HFFc6 (cell line): ENCODE data around the gene MAGOH. TPM values are rescaled to one million over a fixed set of nuclear protein-coding genes. Genes with fewer than 3 reads are reported as not detected.

Source experiments
- DNase-seq: peaks from one replicate; pipeline ENCODE4 v3.0.0-alpha.2; 2018
- H3K27ac Mint-ChIP-seq: 2 replicates; pipeline ENCODE4 v1.8.0; 2020; ENCODE audit warnings: mild to moderate bottlenecking, mixed read lengths
- H3K27me3 Mint-ChIP-seq: 2 replicates; pipeline ENCODE4 v1.8.0; 2021; ENCODE audit warnings: mild to moderate bottlenecking, moderate library complexity, mixed read lengths; ENCODE audit not compliant: insufficient read depth
- H3K36me3 Mint-ChIP-seq: 2 replicates; pipeline ENCODE4 v1.8.0; 2021; ENCODE audit warnings: low read depth, mixed read lengths
- H3K4me1 Mint-ChIP-seq: 2 replicates; pipeline ENCODE4 v1.8.0; 2020; ENCODE audit warnings: low read depth, mixed read lengths
- H3K4me3 Mint-ChIP-seq: 2 replicates; pipeline ENCODE4 v1.8.0; 2020; ENCODE audit warnings: mild to moderate bottlenecking, moderate library complexity, mixed read lengths
- H3K9me3 Mint-ChIP-seq: 2 replicates; pipeline ENCODE4 v1.8.0; 2020; ENCODE audit warnings: mild to moderate bottlenecking, mixed read lengths
- total RNA-seq, 6 experiments: library from RNA; stranded (reverse); fragmentation: NEBNext Ultra II Directional; extraction: Animal tissue kit (Norgen Biotek cat#: 25700); gene quantifications; 2 replicates in 1 of 6; 3 replicates in 5 of 6; pipeline ENCODE4 v1.2.3, GENCODE V29; 2021
- TF ChIP-seq, protein P1 (sequence below): fragments of 200-600 bp; sonication (generic); IDR thresholded peaks from 2 replicates; pipeline ENCODE4 v1.5.0; 2021; ENCODE audit warnings: antibody characterized with exemption, mild to moderate bottlenecking

Gene MAGOH
- total RNA-seq, 6 experiments from 2014 or later = 34.9 to 54.2 (median 47.1) TPM

DNA sequence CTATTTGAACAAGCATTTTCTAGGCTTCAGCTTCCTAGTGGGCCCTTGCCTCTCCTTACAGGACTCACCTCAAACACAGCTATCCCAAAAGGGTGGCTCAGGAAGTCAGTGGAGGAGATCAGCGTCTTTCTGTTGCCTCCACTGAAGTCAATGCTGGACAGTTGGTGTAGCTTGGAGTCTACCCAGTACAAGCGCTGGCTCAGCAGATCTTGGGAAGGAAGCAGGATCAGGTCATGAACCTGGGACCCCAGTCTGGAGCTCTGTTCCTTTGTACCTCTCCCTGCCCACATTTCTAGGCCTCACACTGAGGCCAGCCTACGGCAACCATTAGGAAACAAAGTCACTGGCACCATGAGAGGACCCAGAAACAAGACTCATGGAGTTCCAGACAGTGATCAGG lies 23.7 kb upstream of the MAGOH start:
- H3K4me1 Mint-ChIP-seq = peaks cover 14% of the 10 kb centered on the region
- no peaks in the 10 kb centered on the region for H3K9me3 Mint-ChIP-seq
- no peak overlapping the region for H3K27ac Mint-ChIP-seq
- TF ChIP-seq, protein P1, sequence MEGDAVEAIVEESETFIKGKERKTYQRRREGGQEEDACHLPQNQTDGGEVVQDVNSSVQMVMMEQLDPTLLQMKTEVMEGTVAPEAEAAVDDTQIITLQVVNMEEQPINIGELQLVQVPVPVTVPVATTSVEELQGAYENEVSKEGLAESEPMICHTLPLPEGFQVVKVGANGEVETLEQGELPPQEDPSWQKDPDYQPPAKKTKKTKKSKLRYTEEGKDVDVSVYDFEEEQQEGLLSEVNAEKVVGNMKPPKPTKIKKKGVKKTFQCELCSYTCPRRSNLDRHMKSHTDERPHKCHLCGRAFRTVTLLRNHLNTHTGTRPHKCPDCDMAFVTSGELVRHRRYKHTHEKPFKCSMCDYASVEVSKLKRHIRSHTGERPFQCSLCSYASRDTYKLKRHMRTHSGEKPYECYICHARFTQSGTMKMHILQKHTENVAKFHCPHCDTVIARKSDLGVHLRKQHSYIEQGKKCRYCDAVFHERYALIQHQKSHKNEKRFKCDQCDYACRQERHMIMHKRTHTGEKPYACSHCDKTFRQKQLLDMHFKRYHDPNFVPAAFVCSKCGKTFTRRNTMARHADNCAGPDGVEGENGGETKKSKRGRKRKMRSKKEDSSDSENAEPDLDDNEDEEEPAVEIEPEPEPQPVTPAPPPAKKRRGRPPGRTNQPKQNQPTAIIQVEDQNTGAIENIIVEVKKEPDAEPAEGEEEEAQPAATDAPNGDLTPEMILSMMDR = no peak
- no peaks in the 10 kb centered on the region for H3K27me3 Mint-ChIP-seq
- H3K36me3 Mint-ChIP-seq = no peaks in the 10 kb centered on the region
- DNase-seq = no peak
- no peak overlapping the region for H3K4me3 Mint-ChIP-seq

DNA sequence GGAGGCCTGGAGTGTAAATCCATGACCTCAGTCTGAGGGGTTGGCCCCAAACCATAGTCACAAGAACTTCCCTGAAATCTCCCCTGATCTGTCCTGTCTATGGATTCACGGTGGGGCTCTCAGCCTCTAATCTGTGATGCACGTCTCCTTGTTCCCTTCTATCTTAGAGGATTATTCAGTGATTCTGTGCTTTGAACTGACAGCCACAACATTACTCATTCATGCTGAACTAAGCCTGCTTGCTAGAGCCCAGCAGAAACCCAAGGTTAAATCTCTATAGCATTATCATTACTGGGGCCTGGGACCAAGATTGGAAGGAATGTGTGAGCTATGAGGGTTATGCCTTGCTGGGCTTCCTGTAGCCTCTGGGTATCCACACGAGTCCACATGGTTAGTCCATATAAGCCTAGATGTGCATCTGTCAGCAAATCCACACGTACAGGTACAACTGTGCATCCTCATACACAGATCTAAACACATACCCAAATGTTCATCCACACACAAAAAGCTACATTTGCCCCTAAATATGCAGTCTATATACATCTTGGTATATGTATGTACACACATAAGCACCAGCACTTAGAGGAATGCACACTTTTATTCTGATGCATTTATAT lies 22.4 kb upstream of the MAGOH start:
- Mint-ChIP-seq H3K4me3 (no peak overlapping the region), H3K9me3 (no peaks in the 10 kb centered on the region), H3K27me3 (no peaks in the 10 kb centered on the region), H3K27ac (no peak overlapping the region), H3K36me3 (no peaks in the 10 kb centered on the region), H3K4me1 (peaks cover 15% of the 10 kb centered on the region)
- no peak for DNase-seq
- TF ChIP-seq, protein P1 = no peak

DNA sequence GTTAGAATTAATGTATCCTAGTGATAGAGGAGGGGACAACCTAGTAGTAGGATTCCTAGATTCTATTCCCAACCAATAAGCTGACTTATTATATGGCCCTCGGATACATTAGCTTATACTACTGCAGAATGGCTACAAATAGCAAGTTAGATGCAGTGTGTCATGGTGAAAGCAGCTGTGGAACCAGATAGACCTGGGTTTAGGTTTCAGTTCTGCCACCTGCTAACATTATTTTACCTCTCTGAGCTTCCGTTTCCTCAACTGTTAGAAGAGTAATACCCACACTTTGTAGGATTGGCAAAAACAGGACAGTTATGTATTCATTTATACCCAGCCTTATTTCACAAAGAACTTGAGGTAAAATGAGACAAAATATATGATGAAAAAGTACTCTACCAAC lies 21.6 kb upstream of the MAGOH start:
- Mint-ChIP-seq H3K36me3 (no peaks in the 10 kb centered on the region), H3K27ac (no peak overlapping the region), H3K27me3 (no peaks in the 10 kb centered on the region), H3K4me3 (no peak overlapping the region), H3K9me3 (no peaks in the 10 kb centered on the region), H3K4me1 (peaks cover 19% of the 10 kb centered on the region)
- TF ChIP-seq, protein P1 = no peak
- DNase-seq = no peak

DNA sequence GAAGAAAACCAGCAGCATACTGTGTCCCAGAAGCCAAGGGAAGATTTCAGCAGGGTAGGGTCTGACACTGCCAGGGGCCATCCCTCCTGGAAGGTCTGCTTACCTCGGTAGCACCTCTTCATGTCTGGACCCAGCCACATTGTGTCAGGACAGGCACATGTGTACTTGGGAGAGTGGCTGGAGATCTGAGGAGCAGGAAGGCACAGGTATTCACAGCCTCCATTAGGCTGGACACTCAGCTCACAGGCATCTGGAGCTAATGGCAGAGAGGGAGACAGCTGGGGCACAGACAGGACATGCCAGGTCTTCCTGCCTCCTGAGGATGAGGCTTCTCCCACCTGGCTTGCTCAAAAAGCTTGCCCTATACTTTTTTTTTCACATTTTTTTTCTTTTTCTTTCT lies 19.9 kb upstream of the MAGOH start:
- TF ChIP-seq, protein P1 = no peak
- H3K4me3 Mint-ChIP-seq = no peak overlapping the region
- no peaks in the 10 kb centered on the region for H3K9me3 Mint-ChIP-seq

DNA sequence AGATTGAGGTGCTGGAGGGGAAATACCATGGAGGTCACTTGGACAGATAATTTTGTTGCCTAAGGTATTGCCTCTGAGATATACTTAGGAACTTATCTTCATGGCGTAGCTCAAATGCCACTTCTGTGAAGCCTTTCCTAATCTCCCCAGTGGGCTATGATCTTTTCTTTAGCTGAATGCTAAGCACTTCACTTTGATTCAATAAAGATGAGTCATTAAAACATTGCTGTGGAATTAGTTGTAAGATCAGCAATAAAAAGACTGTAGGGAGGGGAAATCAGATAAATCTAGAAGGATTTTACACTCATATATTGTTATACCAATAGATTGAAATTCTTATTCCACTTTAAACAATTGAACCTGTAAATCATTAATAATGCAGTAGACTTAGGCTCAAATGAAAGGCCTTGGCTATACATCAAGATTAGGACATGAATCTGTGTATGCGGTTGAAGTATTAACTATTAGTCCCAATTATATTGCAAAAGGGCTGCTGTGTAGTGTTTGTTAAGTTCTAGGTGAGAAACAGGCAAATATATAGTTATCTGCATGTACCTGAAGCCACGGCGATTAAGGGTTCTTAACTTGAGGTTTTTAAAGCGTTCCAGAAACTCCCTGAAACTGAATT lies 19.2 kb upstream of the MAGOH start:
- Mint-ChIP-seq H3K27ac (no peak overlapping the region), H3K9me3 (no peaks in the 10 kb centered on the region), H3K4me1 (peaks cover 36% of the 10 kb centered on the region), H3K4me3 (no peak overlapping the region), H3K36me3 (no peaks in the 10 kb centered on the region), H3K27me3 (no peaks in the 10 kb centered on the region)
- no peak for DNase-seq
- TF ChIP-seq, protein P1 = no peak

More for the DNA sequence above, 19.9 kb upstream of the MAGOH start:
- Mint-ChIP-seq H3K36me3 (no peaks in the 10 kb centered on the region), H3K27ac (no peak overlapping the region), H3K27me3 (no peaks in the 10 kb centered on the region), H3K4me1 (peaks cover 36% of the 10 kb centered on the region)
- DNase-seq = no peak
